ENCODE results near the gene ZDHHC17.

GRCh38 chr12:76720068-76720467 is 43.8 kb upstream of the ZDHHC17 start:
- no peak for TF ChIP-seq CTCF (optimal IDR thresholded peaks at IDR 0.05 in 1 of 3, IDR thresholded peaks at IDR 0.05 in 1 of 3, conservative IDR thresholded peaks at IDR 0.05 in 1 of 3; ENCODE audit: extremely low read depth in 1 of 3, insufficient read depth in 2 of 3, low read length in 3 of 3)
- no peak for TF ChIP-seq EZH2 (IDR thresholded peaks at IDR 0.05; ENCODE audit: low read length)
